Measurements from ENCODE around the gene ERC2. TPM values are rescaled to one million over a fixed set of nuclear protein-coding genes. Genes with fewer than 3 reads are reported as not detected.

The ERC2 gene
- polyA plus RNA-seq, 1 experiment: 0.07 TPM

- ChIA-PET CTCF (interaction anchor here (1.3 kb wide), 1 partner anchor 12 kb away, joined by 3 read pairs; no protein-coding TSS in a partner anchor), POLR2A (no interaction called here)
- Histone ChIP-seq H3K4me3 (ENCODE audit: low read depth, low read length) (no peak overlapping the region), H3K27me3 (ENCODE audit: control insufficient read depth, insufficient read depth, low read length) (no peaks in the 10 kb centered on the region), H3K36me3 (ENCODE audit: control insufficient read depth, insufficient read depth, low read length) (no peaks in the 10 kb centered on the region)
- no peak for DNase-seq (ENCODE audit: low read depth)
- TF ChIP-seq CTCF (IDR thresholded peaks at IDR 0.05; ENCODE audit: insufficient read depth, low read depth, low read length): no peak
Observed at GRCh38 chr3:56190130-56190529, 278.1 kb downstream of the ERC2 start.

- no peaks in the 10 kb centered on the region for H3K27me3 ChIP-seq (ENCODE audit: control insufficient read depth, insufficient read depth, low read length)
- no peak for DNase-seq (ENCODE audit: low read depth)
- POLR2A ChIA-PET: no interaction called here
- no peaks in the 10 kb centered on the region for H3K36me3 ChIP-seq (ENCODE audit: control insufficient read depth, insufficient read depth, low read length)
- CTCF ChIA-PET: interaction anchor here (1.2 to 1.3 kb wide), 2 partner anchors 12 to 13 kb away, joined by 3 read pairs; no protein-coding TSS in a partner anchor
- H3K4me3 ChIP-seq (ENCODE audit: low read depth, low read length): no peak overlapping the region
- TF ChIP-seq CTCF (IDR thresholded peaks at IDR 0.05; ENCODE audit: insufficient read depth, low read depth, low read length): no peak
Observed at GRCh38 chr3:56189536-56189935, 278.7 kb downstream of the ERC2 start.

- Histone ChIP-seq H3K36me3 (ENCODE audit: control insufficient read depth, insufficient read depth, low read length) (no peaks in the 10 kb centered on the region), H3K4me3 (ENCODE audit: low read depth, low read length) (no peak overlapping the region), H3K27me3 (ENCODE audit: control insufficient read depth, insufficient read depth, low read length) (no peaks in the 10 kb centered on the region)
- CTCF ChIA-PET: interaction anchor here (1.2 kb wide), 1 partner anchor 14 kb away, joined by 3 read pairs; no protein-coding TSS in a partner anchor
- POLR2A ChIA-PET: no interaction called here
- no peak for DNase-seq (ENCODE audit: low read depth)
- no peak for TF ChIP-seq CTCF (IDR thresholded peaks at IDR 0.05; ENCODE audit: insufficient read depth, low read depth, low read length)
Observed at GRCh38 chr3:56188201-56188600, 280.1 kb downstream of the ERC2 start.

- Histone ChIP-seq H3K4me3 (ENCODE audit: low read depth, low read length) (no peak overlapping the region), H3K36me3 (ENCODE audit: control insufficient read depth, insufficient read depth, low read length) (no peaks in the 10 kb centered on the region), H3K27me3 (ENCODE audit: control insufficient read depth, insufficient read depth, low read length) (no peaks in the 10 kb centered on the region)
- POLR2A ChIA-PET: no interaction called here
- no peak for TF ChIP-seq CTCF (IDR thresholded peaks at IDR 0.05; ENCODE audit: insufficient read depth, low read depth, low read length)
- DNase-seq (ENCODE audit: low read depth): no peak
- CTCF ChIA-PET: interaction anchor here (0.6 to 2.0 kb wide), 2 partner anchors 11 to 381 kb away, joined by 3 to 7 read pairs; no protein-coding TSS in a partner anchor
Observed at GRCh38 chr3:56187051-56187450, 281.2 kb downstream of the ERC2 start.

- TF ChIP-seq CTCF (IDR thresholded peaks at IDR 0.05; ENCODE audit: insufficient read depth, low read depth, low read length): no peak
- Histone ChIP-seq H3K36me3 (ENCODE audit: control insufficient read depth, insufficient read depth, low read length) (no peaks in the 10 kb centered on the region), H3K4me3 (ENCODE audit: low read depth, low read length) (no peak overlapping the region), H3K27me3 (ENCODE audit: control insufficient read depth, insufficient read depth, low read length) (no peaks in the 10 kb centered on the region)
- no peak for DNase-seq (ENCODE audit: low read depth)
- ChIA-PET CTCF (interaction anchor here (2.0 kb wide), 1 partner anchor 12 kb away, joined by 7 read pairs; no protein-coding TSS in a partner anchor), POLR2A (no interaction called here)
Observed at GRCh38 chr3:56185827-56186226, 282.4 kb downstream of the ERC2 start.
